Tongue (tissue), 2 donors: ENCODE results near the gene CHD1L. TPM values are rescaled to one million over a fixed set of nuclear protein-coding genes. Genes with fewer than 3 reads are reported as not detected.
A peak's percentile ranks its signal among the peaks of the same experiment; 100 is the strongest.
"Not testable (repeated sequence)": the region's sequence is repeated elsewhere in the genome, so short reads cannot be mapped to it uniquely, and the experiment has no call there.

Source experiments
- DNase-seq: peaks from one replicate; pipeline ENCODE4 v3.0.0-alpha.2; 2015
- total RNA-seq: library from RNA; depleted of rRNA; stranded (reverse); fragments of >200 nt; gene quantifications from one replicate; pipeline ENCODE4 v1.2.3, GENCODE V29; 2014

Gene CHD1L
- total RNA-seq, 1 donor from 2014 or later, result 32.7 TPM

- DNase-seq, result no peak
Observed at GRCh38 chr1:147270721-147271120, 28.2 kb downstream of the CHD1L start.

DNA sequence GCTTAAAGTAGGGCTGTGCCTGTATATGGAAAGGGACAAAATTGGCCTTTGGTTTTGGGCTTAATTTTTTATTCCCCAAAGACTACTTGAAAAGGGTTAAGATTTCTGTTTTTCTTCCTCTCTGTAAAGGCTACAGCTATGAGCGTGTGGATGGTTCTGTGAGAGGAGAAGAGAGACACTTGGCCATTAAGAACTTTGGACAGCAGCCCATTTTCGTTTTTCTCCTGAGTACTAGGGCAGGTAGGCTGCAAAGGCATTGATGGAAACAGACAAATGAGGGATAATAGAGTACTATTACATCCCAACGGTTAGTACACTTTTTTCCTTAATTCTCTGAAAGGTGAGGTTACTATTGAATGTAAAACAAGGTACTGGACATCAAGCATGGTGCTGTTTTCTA, 29.6 kb downstream of the CHD1L start:
- no peak for DNase-seq

DNA sequence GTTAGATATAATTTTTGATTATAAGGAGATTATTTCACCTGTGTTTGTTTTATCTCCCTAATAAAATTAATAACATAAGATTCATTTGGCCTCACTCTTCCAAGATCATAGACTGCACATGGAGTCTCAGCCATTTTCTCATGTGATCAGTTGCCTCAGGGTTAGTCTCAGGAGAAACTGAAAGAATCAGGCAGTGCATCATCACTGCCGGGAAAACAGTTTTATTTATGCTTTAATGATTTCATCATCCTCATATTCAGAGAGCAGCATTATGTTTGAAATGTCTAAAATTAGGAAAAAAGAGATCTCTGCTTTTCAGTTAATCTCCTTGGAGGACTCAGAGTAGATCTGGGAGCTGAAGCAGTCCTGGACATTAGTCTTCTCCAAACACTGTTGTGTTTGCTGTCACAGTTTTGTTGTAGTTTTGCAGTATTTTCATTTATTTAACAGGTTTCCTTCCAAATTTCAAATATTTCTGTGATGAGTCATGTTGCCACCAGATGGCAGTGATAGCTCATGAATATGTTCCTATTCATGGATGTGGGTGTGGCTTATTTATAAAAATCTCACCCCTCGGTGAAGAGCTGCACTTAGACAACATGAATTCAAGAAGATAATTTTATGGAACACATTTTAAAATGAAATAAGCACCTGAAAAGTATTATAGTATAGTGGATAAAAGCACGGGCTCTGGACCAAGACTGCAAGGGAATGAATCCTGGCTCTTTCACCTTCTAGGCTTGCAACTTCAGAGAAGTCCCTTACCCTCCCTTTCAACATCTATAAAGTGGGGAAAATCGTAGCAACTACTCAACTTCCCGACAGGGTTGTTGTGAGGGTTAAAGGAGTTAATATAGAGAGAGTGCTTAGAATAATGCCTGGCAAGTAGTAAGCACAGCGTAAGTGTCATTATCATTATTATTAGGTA, 31.2 kb downstream of the CHD1L start:
- DNase-seq, result peak; percentile 79

GRCh38 chr1:147281950-147282349, 39.5 kb downstream of the CHD1L start:
- DNase-seq, result no peak

GRCh38 chr1:147283011-147283410, 40.5 kb downstream of the CHD1L start:
- DNase-seq, result no peak

GRCh38 chr1:147287133-147287865, 44.8 kb downstream of the CHD1L start:
- DNase-seq, result no peak

DNA sequence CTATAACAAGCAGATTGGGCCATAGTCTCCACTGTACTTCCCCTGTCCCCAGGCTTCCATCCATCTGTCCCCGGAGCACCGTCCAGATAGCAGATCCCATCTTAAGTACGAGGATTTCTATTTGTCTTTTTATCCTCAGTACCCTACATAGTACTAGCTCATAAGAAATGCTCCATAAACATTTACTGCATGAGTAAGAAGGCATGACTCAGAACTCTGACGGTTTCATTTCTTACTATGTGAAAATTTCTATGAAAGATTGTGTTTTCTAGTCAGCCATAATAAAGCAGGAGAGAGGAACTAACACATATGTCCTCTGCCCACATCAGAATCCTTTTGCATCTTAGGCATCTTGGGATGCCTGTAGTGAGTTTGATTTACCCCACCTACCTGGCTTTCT, 49.5 kb downstream of the CHD1L start:
- no peak for DNase-seq

- no peak for DNase-seq
Observed at GRCh38 chr1:147292631-147293251, 50.3 kb downstream of the CHD1L start.

DNA sequence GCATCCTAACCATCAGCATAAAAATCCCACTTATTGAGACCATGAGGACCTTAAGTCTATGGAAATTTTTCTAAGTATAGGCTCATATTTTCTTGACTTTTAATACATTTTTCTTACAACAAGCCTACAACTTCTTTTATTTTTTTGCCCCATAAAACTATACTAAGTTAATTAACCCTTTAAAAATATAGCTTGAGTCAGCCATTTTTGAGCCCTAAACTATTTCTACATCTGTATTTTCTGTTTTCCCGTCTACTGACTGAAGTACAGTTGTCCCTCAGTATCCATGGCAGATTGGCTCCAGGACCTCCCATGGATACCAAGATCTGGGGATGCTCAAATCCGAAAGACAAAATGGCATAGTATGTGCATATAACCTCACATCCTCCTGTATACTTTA, 55.0 kb downstream of the CHD1L start:
- DNase-seq, result no peak

DNA sequence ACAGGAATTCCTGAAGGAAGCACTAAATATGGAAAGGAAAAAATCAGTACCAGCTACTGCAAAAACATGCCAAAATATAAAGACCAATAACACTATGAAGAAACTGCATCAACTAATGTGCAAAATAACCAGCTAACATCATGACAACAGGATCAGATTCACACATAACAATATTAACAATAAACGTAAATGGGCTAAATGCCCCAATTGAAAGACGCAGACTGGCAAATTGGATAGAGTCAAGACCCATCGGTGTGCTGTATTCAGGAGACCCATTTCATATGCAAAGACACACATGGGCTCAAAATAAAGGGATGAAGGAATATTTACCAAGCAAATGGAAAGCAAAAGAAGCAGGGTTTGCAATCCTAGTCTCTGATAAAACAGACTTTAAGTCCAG, 63.3 kb downstream of the CHD1L start:
- DNase-seq, result not testable (repeated sequence)

DNA sequence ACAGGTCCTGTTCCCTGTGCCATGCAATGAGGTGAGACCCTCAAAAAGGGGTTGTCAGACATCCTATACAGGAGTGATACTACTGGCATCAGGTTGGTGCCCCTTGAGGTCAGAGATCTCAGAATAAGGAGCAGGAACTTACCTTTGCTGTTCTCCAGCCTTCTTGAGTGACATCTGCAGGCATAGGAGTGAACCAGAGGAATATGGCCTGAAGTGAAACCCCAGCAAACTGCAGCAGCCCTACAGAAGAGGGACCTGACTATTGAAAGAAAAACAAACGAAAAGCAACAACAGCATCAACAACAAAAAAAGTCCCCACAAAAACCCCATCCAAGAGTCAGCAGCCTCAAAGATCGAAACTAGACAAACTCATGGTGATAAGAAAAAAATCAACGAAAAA, 74.5 kb downstream of the CHD1L start:
- no peak for DNase-seq

DNA sequence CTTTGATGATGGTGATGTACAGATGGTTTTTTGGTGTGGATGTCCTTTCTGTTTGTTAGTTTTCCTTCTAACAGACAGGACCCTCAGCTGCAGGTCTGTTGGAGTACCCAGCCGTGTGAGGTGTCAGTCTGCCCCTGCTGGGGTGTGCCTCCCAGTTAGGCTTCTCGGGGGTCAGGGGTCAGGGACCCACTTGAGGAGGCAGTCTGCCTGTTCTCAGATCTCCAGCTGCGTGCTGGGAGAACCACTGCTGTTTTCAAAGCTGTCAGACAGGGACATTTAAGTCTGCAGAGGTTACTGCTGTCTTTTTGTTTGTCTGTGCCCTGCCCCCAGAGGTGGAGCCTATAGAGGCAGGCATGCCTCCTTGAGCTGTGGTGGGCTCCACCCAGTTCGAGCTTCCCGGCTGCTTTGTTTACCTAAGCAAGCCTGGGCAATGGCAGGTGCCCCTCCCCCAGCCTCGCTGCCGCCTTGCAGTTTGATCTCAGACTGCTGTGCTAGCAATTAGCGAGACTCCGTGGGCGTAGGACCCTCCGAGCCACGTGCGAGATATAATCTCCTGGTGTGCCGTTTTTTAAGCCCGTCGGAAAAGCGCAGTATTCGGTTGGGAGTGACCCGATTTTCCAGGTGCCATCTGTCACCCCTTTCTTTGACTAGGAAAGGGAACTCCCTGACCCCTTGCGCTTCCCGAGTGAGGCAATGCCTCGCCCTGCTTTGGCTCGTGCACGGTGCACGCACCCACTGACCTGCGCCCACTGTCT, 84.6 kb downstream of the CHD1L start:
- DNase-seq, result not testable (repeated sequence)

- DNase-seq, result peak; percentile 11
Observed at GRCh38 chr1:147334292-147334691, 91.8 kb downstream of the CHD1L start.

DNA sequence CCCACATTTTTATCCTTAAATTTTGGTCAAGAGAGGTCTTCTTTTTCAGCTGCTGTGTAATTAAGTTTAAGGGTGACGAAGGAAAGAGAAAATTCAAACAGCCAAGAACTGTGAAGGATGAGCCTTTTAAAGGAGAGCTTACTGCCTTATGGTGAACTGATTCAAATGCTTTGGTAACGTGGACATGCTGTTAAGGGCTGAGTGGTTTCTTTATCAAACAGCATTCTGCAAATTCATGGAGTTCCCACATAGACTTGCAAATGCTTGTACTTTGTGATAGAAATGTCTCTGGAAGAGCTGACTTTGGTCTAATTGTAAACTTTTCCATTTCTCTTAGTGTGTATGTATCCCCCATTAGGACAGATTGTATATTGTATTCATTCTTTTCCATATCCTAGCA, 93.8 kb downstream of the CHD1L start:
- DNase-seq, result no peak

GRCh38 chr1:147337040-147337630, 94.7 kb downstream of the CHD1L start:
- peak; percentile 51 for DNase-seq

DNA sequence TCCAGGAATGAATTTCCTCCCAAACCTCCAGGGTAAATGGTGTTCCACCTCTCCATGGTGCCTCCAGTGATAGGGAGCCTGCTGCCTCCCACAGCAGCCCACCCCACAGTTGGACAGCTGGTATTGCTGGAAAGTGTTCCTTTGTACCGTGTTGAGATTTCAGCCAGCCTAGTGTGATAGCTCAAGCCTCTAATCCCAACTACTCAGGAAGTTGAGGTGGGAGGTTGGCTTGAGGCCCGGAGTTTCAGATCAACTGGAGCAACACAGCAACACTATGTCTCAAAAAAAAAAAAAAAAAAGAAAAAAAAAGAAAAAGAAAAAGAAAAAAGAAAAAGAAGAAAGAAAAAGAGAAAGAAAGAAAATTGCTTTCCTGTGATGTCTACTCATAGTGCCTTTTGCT, 96.1 kb downstream of the CHD1L start:
- no peak for DNase-seq

- DNase-seq, result no peak
Observed at GRCh38 chr1:147341246-147341645, 98.8 kb downstream of the CHD1L start.
